K562 (cell line): ENCODE results near the gene ADK. TPM values are rescaled to one million over a fixed set of nuclear protein-coding genes. Genes with fewer than 3 reads are reported as not detected.

ENCODE experiments used
- ARNT ChIP-seq, 2 experiments: fragments of 450-650 bp; IDR thresholded peaks; 2 replicates each; pipeline ENCODE4 v1.6.1; 2016; ENCODE audit warnings: mild to moderate bottlenecking in 1 of 2
- ATF1 ChIP-seq, 2 experiments: fragments of 450-650 bp in 1 of 2; IDR thresholded peaks; 2 replicates each; pipeline ENCODE4 v1.6.1; 2016; ENCODE audit warnings: missing compliant biosample characterization in 1 of 2, missing genetic modification characterization in 1 of 2
- CREB1 ChIP-seq, 2 experiments: sonication (generic) in 1 of 2; formaldehyde crosslinking in 1 of 2; IDR thresholded peaks; 2 replicates each; pipeline versions ENCODE4 v1.6.1 to v1.8.0; 2012 to 2022; ENCODE audit warnings: inconsistent platforms in 1 of 2, mild to moderate bottlenecking in 1 of 2, missing genetic modification reagents in 1 of 2, moderate library complexity in 1 of 2
- CREM ChIP-seq: IDR thresholded peaks from 2 replicates; pipeline ENCODE4 v1.6.1; 2014; ENCODE audit warnings: antibody characterized with exemption, low read depth
- FOXM1 ChIP-seq, 2 experiments: fragments of 450-650 bp in 1 of 2; sonication (generic) in 1 of 2; formaldehyde crosslinking in 1 of 2; IDR thresholded peaks; 2 replicates each; pipeline versions ENCODE4 v1.6.1 to v1.9.0; 2017 to 2022; ENCODE audit warnings: low read depth in 2 of 2, mild to moderate bottlenecking in 2 of 2, missing genetic modification reagents in 1 of 2, moderate library complexity in 1 of 2
- HMGN3 ChIP-seq: IDR thresholded peaks from 2 replicates; pipeline ENCODE4 v1.6.1; 2011; ENCODE audit warnings: borderline replicate concordance, low read depth, mild to moderate bottlenecking, mixed read lengths, low read length; ENCODE audit not compliant: insufficient read length; ENCODE audit errors: extremely low read depth
- KDM1A ChIP-seq, 2 experiments: fragments of 450-650 bp; IDR thresholded peaks; 2 replicates each; pipeline ENCODE4 v1.6.1; 2016; ENCODE audit warnings: mild to moderate bottlenecking in 2 of 2
- LCOR ChIP-seq: sonication (generic); formaldehyde crosslinking; IDR thresholded peaks from 2 replicates; pipeline ENCODE4 v1.8.0; 2022; ENCODE audit warnings: mild to moderate bottlenecking, missing genetic modification reagents
- MEF2A ChIP-seq: IDR thresholded peaks from 2 replicates; pipeline ENCODE4 v1.6.1; 2011; ENCODE audit warnings: low read depth, mild to moderate bottlenecking, low read length, moderate library complexity; ENCODE audit not compliant: control insufficient read depth
- MEF2D ChIP-seq: conservative IDR thresholded peaks from 2 replicates; pipeline ENCODE4 v1.6.1; 2016; ENCODE audit warnings: low read depth, missing genetic modification characterization, missing compliant biosample characterization
- MLLT1 ChIP-seq, 2 experiments: fragments of 450-650 bp; IDR thresholded peaks; 2 replicates each; pipeline ENCODE4 v1.6.1; 2016
- NONO ChIP-seq, 2 experiments: fragments of 200-400 bp in 1 of 2; fragments of 450-650 bp in 1 of 2; formaldehyde crosslinking in 1 of 2; IDR thresholded peaks; 2 replicates each; pipeline ENCODE4 v1.6.1; 2017; ENCODE audit warnings: low read depth in 2 of 2, mild to moderate bottlenecking in 2 of 2, moderate library complexity in 2 of 2, low read length in 1 of 2
- RAD21 ChIP-seq, 2 experiments: fragments of 250-450 bp in 1 of 2; fragments of 450-650 bp in 1 of 2; sonication (Bioruptor Pico) in 1 of 2; formaldehyde crosslinking in 1 of 2; IDR thresholded peaks in 1 of 2; conservative IDR thresholded peaks in 1 of 2; 2 replicates each; pipeline versions ENCODE4 v1.4.0 to v1.8.0; 2020 to 2022; ENCODE audit warnings: mild to moderate bottlenecking in 2 of 2, moderate library complexity in 1 of 2
- TEAD2 ChIP-seq: fragments of 450-650 bp; IDR thresholded peaks from 2 replicates; pipeline ENCODE4 v1.6.1; 2016; ENCODE audit warnings: missing genetic modification characterization, control low read depth, missing compliant biosample characterization
- TRIM24 ChIP-seq, 2 experiments: fragments of 450-650 bp; IDR thresholded peaks; 2 replicates each; pipeline ENCODE4 v1.6.1; 2016
- VEZF1 ChIP-seq: fragments of 200-800 bp; sonication (Bioruptor generic); IDR thresholded peaks from 2 replicates; pipeline ENCODE4 v1.6.1; 2017; ENCODE audit warnings: missing genetic modification characterization, missing compliant biosample characterization
- ZNF584 ChIP-seq: fragments of 200-800 bp; sonication (Bioruptor generic); IDR thresholded peaks from 2 replicates; pipeline ENCODE4 v1.6.1; 2016; ENCODE audit warnings: low read depth, mild to moderate bottlenecking, missing genetic modification characterization, missing compliant biosample characterization
- polyA plus RNA-seq, 8 experiments: library from polyadenylated mRNA; depleted of rRNA in 4 of 8; stranded (reverse) in 5 of 8; unstranded in 3 of 8; fragments of >200 nt; fragmentation: Nextera tagmentation in 2 of 8; fragmentation: Illumina TruSeq in 1 of 8; extraction: Ambion mirVana in 2 of 8; extraction: Trizol in 1 of 8; gene quantifications; 2 replicates each; pipeline versions ENCODE4 v1.2.1 to v1.2.3, GENCODE V29; 2011 to 2014; ENCODE audit warnings: inconsistent platforms in 1 of 8, missing spikeins in 1 of 8
- total RNA-seq, 7 experiments: library from RNA; depleted of rRNA in 6 of 7; stranded (reverse); fragments of >200 nt in 6 of 7; fragmentation: Illumina TruSeq in 2 of 7; extraction: Trizol in 2 of 7; gene quantifications; 2 replicates each; pipeline versions ENCODE4 v1.2.1 to v1.2.3, GENCODE V29; 2011 to 2021; ENCODE audit warnings: low replicate concordance in 1 of 7
- TF ChIP-seq, protein P1 (sequence below), 3 experiments: IDR thresholded peaks in 2 of 3; conservative IDR thresholded peaks in 1 of 3; 2 replicates each; pipeline ENCODE4 v1.5.1; 2011 to 2012; ENCODE audit warnings: low read length in 3 of 3, mild to moderate bottlenecking in 3 of 3, control low read depth in 2 of 3, improper control_type of control experiment in 1 of 3, inconsistent platforms in 1 of 3, low read depth in 1 of 3, mixed read lengths in 1 of 3, moderate library complexity in 1 of 3; ENCODE audit not compliant: insufficient read depth in 2 of 3
- TF ChIP-seq, protein P2 (sequence below), 2 experiments: fragments of 450-650 bp; conservative IDR thresholded peaks; 2 replicates each; pipeline ENCODE4 v1.6.1; 2017; ENCODE audit warnings: mild to moderate bottlenecking in 2 of 2, moderate library complexity in 2 of 2

Gene ADK
- total and polyA plus RNA-seq, 9 of the 15 experiments (the other 6 are each of a cell fraction or from before 2014, with no cell fraction given) = 54.2 to 97.8 (median 73.6) TPM

- TF ChIP-seq MLLT1 (IDR thresholded peaks at IDR 0.05) (peak in 1 of 2 experiments; percentile 43; a peak in 1 of 4 replicates), VEZF1 (CRISPR knock-in tag) (0 out of 2 replicates have a peak, but pooled peaks have one; percentile 25), ZNF584 (CRISPR knock-in tag) (no peak), LCOR (peak; percentile 72), MEF2A (peak; percentile 84), ARNT (IDR thresholded peaks at IDR 0.05) (no peak), ATF1 (CRISPR knock-in tag; IDR thresholded peaks at IDR 0.05) (no peak), ATF1 (tag; IDR thresholded peaks at IDR 0.05) (peak; percentile 68), KDM1A (IDR thresholded peaks at IDR 0.05) (peak; percentile 72 to 76), CREB1 (IDR thresholded peaks at IDR 0.05) (0 out of 2 replicates have a peak, but pooled peaks have one; percentile 29), CREB1 (CRISPR knock-in tag; IDR thresholded peaks at IDR 0.05) (no peak), CREM (peak; percentile 77), MEF2D (tag) (peak; percentile 51; the same call in 1 of the 2 replicates), RAD21 (CRISPR knock-in tag; conservative IDR thresholded peaks at IDR 0.05 in 1 of 2, IDR thresholded peaks at IDR 0.05 in 1 of 2) (peak in 1 of 2 experiments; percentile 26; a peak in 2 of 4 replicates), NONO (IDR thresholded peaks at IDR 0.05; ENCODE audit: low read depth in 2 of 2, low read length in 1 of 2) (no peak), HMGN3 (no peak), TRIM24 (IDR thresholded peaks at IDR 0.05) (0 out of 4 replicates have a peak, but pooled peaks of 1 of the 2 experiments have one; percentile 13), FOXM1 (IDR thresholded peaks at IDR 0.05; ENCODE audit: low read depth) (no peak), FOXM1 (CRISPR knock-in tag; IDR thresholded peaks at IDR 0.05; ENCODE audit: low read depth) (no peak), TEAD2 (tag) (peak; percentile 99)
- TF ChIP-seq, protein P1, sequence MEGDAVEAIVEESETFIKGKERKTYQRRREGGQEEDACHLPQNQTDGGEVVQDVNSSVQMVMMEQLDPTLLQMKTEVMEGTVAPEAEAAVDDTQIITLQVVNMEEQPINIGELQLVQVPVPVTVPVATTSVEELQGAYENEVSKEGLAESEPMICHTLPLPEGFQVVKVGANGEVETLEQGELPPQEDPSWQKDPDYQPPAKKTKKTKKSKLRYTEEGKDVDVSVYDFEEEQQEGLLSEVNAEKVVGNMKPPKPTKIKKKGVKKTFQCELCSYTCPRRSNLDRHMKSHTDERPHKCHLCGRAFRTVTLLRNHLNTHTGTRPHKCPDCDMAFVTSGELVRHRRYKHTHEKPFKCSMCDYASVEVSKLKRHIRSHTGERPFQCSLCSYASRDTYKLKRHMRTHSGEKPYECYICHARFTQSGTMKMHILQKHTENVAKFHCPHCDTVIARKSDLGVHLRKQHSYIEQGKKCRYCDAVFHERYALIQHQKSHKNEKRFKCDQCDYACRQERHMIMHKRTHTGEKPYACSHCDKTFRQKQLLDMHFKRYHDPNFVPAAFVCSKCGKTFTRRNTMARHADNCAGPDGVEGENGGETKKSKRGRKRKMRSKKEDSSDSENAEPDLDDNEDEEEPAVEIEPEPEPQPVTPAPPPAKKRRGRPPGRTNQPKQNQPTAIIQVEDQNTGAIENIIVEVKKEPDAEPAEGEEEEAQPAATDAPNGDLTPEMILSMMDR (IDR thresholded peaks at IDR 0.05 in 2 of 3, conservative IDR thresholded peaks at IDR 0.05 in 1 of 3; ENCODE audit: insufficient read depth in 2 of 3, low read depth in 1 of 3, low read length in 3 of 3) = peak; percentile 66 to 98 (median 78)
- TF ChIP-seq, protein P2, sequence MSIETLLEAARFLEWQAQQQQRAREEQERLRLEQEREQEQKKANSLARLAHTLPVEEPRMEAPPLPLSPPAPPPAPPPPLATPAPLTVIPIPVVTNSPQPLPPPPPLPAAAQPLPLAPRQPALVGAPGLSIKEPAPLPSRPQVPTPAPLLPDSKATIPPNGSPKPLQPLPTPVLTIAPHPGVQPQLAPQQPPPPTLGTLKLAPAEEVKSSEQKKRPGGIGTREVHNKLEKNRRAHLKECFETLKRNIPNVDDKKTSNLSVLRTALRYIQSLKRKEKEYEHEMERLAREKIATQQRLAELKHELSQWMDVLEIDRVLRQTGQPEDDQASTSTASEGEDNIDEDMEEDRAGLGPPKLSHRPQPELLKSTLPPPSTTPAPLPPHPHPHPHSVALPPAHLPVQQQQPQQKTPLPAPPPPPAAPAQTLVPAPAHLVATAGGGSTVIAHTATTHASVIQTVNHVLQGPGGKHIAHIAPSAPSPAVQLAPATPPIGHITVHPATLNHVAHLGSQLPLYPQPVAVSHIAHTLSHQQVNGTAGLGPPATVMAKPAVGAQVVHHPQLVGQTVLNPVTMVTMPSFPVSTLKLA (conservative IDR thresholded peaks at IDR 0.05) = peak in 1 of 2 experiments; percentile 50; a peak in 1 of 4 replicates
Measured at GRCh38 chr10:74153123-74153522, 2.1 kb downstream of the ADK start (continued).
